Gastrocnemius medialis (tissue), 4 donors: Measurements from ENCODE around the gene ADCYAP1R1. TPM values are rescaled to one million over a fixed set of nuclear protein-coding genes. Genes with fewer than 3 reads are reported as not detected.

Experiments used
- ATAC-seq, 2 donors: fragments of 150-250 bp; one replicate each; pipeline ENCODE4 v1.9.1; 2016
- DNase-seq, 2 donors: peaks; one replicate each; pipeline ENCODE4 v3.0.0-alpha.2; 2019
- H3K27ac ChIP-seq, 4 donors: fragments of 200-600 bp; sonication (generic); 1 replicate in 1 of 4; 2 replicates in 3 of 4; pipeline ENCODE4 v1.5.1; 2016 to 2018; ENCODE audit warnings: mild to moderate bottlenecking in 2 of 4, moderate library complexity in 1 of 4
- H3K27me3 ChIP-seq, 3 donors: fragments of 200-600 bp; sonication (generic) in 2 of 3; 1 replicate in 1 of 3; 2 replicates in 2 of 3; pipeline versions ENCODE4 v1.5.1 to v1.6.0; 2016 to 2019; ENCODE audit warnings: mild to moderate bottlenecking in 1 of 3, moderate library complexity in 1 of 3
- H3K36me3 ChIP-seq, 2 donors: fragments of 200-600 bp; sonication (generic) in 1 of 2; one replicate each; pipeline ENCODE4 v1.5.1; 2017 to 2018
- H3K4me1 ChIP-seq, 2 donors: fragments of 200-600 bp; sonication (generic) in 1 of 2; one replicate each; pipeline ENCODE4 v1.5.1; 2016 to 2017; ENCODE audit warnings: mild to moderate bottlenecking in 2 of 2
- H3K4me3 ChIP-seq, 4 donors: fragments of 200-600 bp; sonication (generic) in 3 of 4; 1 replicate in 1 of 4; 2 replicates in 3 of 4; pipeline ENCODE4 v1.5.1; 2016 to 2019; ENCODE audit warnings: mild to moderate bottlenecking in 2 of 4
- H3K9me3 ChIP-seq, 3 donors: fragments of 200-600 bp; sonication (generic) in 2 of 3; 1 replicate in 1 of 3; 2 replicates in 2 of 3; pipeline ENCODE4 v1.5.1; 2016 to 2019
- CTCF ChIP-seq, 5 experiments: fragments of 450-650 bp in 3 of 5; fragments of 200-600 bp in 2 of 5; sonication (generic) in 2 of 5; IDR thresholded peaks in 4 of 5; conservative IDR thresholded peaks in 1 of 5; 1 replicate in 4 of 5; 2 replicates in 1 of 5; pipeline ENCODE4 v1.5.1; 2016 to 2019; ENCODE audit warnings: antibody characterized with exemption in 5 of 5, mild to moderate bottlenecking in 3 of 5, moderate library complexity in 3 of 5
- POLR2A ChIP-seq, 2 donors: fragments of 450-650 bp; IDR thresholded peaks; one replicate each; pipeline ENCODE4 v1.6.1; 2017; ENCODE audit warnings: antibody characterized with exemption in 2 of 2, mild to moderate bottlenecking in 2 of 2, moderate library complexity in 2 of 2
- in situ Hi-C, 4 donors: fragments of 200-750 bp; cut with MboI; loops; one replicate each; pipeline versions ENCODE4 v1.15.0 to v1.8.0; 2017; ENCODE audit warnings: low sequenced_read_pairs in 4 of 4
- intact Hi-C: fragments of 100-400 bp; cut with DNase I; formaldehyde crosslinking; loops from one replicate; pipeline ENCODE4 v1.15.1; 2023; ENCODE audit warnings: low total_unique reads
- total RNA-seq, 4 donors: library from RNA; depleted of rRNA; stranded (reverse); fragments of >200 nt; gene quantifications; one replicate each; pipeline versions ENCODE4 v1.1.0 to v1.2.3, GENCODE V29; 2016

Gene ADCYAP1R1
- total RNA-seq, 4 donors from 2014 or later, result 0.05 to 0.33 (median 0.21) TPM

DNA sequence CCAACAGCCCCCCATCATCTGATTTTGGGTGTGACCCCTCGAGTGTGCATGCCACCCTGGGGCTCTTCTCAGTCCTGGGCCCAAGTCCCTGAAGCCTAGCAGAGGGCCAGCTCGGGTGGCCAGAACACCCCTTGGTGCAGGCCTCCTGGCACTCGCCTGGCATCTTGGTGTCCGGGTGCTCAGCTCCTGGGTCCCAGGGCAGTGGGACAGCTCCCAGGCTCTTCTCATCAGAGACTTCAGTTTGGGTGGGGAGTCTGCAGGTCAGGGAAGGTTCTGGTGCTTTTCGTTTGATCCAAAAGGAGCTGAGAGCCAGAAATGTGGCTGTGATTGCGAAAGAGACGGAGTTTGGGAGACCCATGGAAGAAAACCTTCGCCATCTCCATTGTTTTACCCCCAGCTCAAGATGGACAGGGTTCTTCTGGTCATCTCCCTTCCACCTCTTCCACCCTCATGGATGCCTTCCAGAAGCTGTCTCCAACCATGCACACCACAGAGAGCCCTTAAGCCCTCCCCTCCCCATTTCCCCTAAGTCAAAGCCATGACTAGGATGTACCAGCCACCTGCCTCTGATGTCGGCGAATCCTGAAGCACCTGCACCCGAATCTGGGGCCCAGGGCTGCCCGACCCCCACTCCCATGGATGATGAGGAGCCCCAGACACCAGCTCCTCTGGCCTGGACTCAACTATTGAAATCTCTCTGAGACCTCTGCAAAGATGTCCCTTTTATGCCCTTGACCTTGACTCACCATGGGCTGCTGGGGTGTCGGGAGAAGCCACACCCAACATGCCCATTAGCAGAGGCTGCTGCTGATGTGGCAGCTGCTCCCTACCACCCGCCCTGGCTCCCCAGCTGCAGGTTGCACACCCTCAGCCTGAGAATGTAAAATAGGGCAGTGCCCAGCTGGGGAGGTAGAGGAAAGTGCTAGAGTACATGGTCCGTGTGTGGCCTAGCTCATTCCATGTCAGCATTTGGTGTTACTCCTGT is 55.3 kb downstream of the ADCYAP1R1 start:
- intact Hi-C loops, result no loop called here
- Histone ChIP-seq H3K27me3 (no peaks in the 10 kb centered on the region), H3K27ac (no peak overlapping the region), H3K36me3 (no peaks in the 10 kb centered on the region), H3K9me3 (no peaks in the 10 kb centered on the region), H3K4me1 (no peaks in the 10 kb centered on the region), H3K4me3 (no peak overlapping the region)
- in situ Hi-C loops, result no loop called here
- DNase-seq, result no peak
- no peak for ATAC-seq
- TF ChIP-seq POLR2A (IDR thresholded peaks at IDR 0.05), result no peak
- TF ChIP-seq CTCF (IDR thresholded peaks at IDR 0.05 in 4 of 5, conservative IDR thresholded peaks at IDR 0.05 in 1 of 5), result no peak

GRCh38 chr7:31108097-31108657 is 56.1 kb downstream of the ADCYAP1R1 start:
- Histone ChIP-seq H3K9me3 (no peaks in the 10 kb centered on the region), H3K27ac (no peak overlapping the region), H3K27me3 (no peaks in the 10 kb centered on the region), H3K36me3 (no peaks in the 10 kb centered on the region), H3K4me3 (no peak overlapping the region), H3K4me1 (no peaks in the 10 kb centered on the region)
- DNase-seq, result no peak
- in situ Hi-C loops (no loop called here), intact Hi-C loops (no loop called here)
- TF ChIP-seq POLR2A (IDR thresholded peaks at IDR 0.05), result no peak
- TF ChIP-seq CTCF (IDR thresholded peaks at IDR 0.05 in 4 of 5, conservative IDR thresholded peaks at IDR 0.05 in 1 of 5), result no peak
- ATAC-seq, result no peak

DNA sequence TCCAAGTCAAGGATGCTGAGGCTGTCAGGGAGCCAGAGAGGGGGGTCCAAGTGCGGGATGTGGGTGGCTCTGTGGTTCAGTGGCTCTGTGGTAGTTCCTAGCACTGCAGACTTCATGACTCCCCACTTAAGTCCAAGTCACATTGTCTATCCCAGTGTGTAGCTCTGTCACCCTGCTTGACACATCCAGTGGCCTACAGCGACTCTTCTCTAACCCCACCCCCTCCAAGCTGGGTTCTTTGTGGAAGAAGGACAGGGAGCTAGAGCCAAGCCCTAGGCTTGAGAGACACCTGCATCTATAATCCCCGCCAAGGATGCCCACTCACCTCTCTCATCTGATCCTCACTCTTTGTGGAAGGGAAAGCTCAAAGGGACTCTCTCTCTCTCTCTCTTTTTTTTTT is 57.6 kb downstream of the ADCYAP1R1 start:
- Histone ChIP-seq H3K27me3 (no peaks in the 10 kb centered on the region), H3K36me3 (no peaks in the 10 kb centered on the region), H3K4me1 (no peaks in the 10 kb centered on the region), H3K9me3 (no peaks in the 10 kb centered on the region), H3K4me3 (no peak overlapping the region), H3K27ac (no peak overlapping the region)
- intact Hi-C loops, result no loop called here
- no peak for TF ChIP-seq POLR2A (IDR thresholded peaks at IDR 0.05)
- TF ChIP-seq CTCF (IDR thresholded peaks at IDR 0.05 in 4 of 5, conservative IDR thresholded peaks at IDR 0.05 in 1 of 5), result no peak
- no peak for ATAC-seq
- DNase-seq, result no peak
- in situ Hi-C loops, result loop anchor here in 1 of 4 donors (10.0 kb wide), 1 partner anchor 305 kb away; no protein-coding TSS in a partner anchor

GRCh38 chr7:31110331-31111108 is 58.4 kb downstream of the ADCYAP1R1 start:
- DNase-seq (no peak), ATAC-seq (no peak)
- H3K4me3 ChIP-seq, result no peak overlapping the region
- H3K4me1 ChIP-seq, result no peaks in the 10 kb centered on the region
- TF ChIP-seq POLR2A (IDR thresholded peaks at IDR 0.05), result no peak
- intact Hi-C loops, result no loop called here
- no peaks in the 10 kb centered on the region for H3K27me3 ChIP-seq
- H3K9me3 ChIP-seq, result no peaks in the 10 kb centered on the region
- no peaks in the 10 kb centered on the region for H3K36me3 ChIP-seq
- in situ Hi-C loops, result loop anchor here in 1 of 4 donors (10.0 kb wide), 1 partner anchor 306 kb away; no protein-coding TSS in a partner anchor
- no peak overlapping the region for H3K27ac ChIP-seq
